Neuronal stem cell (in vitro differentiated cells): Measurements from ENCODE around the gene NAT8L.
"Not testable (repeated sequence)": the region's sequence is repeated elsewhere in the genome, so short reads cannot be mapped to it uniquely, and the experiment has no call there.

ENCODE experiments used
- DNase-seq: peaks from one replicate; pipeline ENCODE4 v3.0.0-alpha.2; 2013; ENCODE audit warnings: low spot score
- H2AFZ ChIP-seq: one replicate; pipeline ENCODE4 v1.6.1; 2013; ENCODE audit warnings: mild to moderate bottlenecking, low read length, inconsistent platforms
- H2AK5ac ChIP-seq: 2 replicates; pipeline ENCODE4 v1.6.1; 2013; ENCODE audit warnings: low read depth, mild to moderate bottlenecking, inconsistent platforms, low read length, moderate library complexity, mixed read lengths
- H2BK120ac ChIP-seq: 2 replicates; pipeline ENCODE4 v1.6.1; 2013; ENCODE audit warnings: low read depth, mild to moderate bottlenecking, inconsistent platforms, low read length, moderate library complexity, mixed read lengths
- H2BK12ac ChIP-seq: one replicate; pipeline ENCODE4 v1.6.1; 2013; ENCODE audit warnings: low read length, inconsistent platforms
- H2BK15ac ChIP-seq: 2 replicates; pipeline ENCODE4 v1.6.1; 2013; ENCODE audit warnings: mild to moderate bottlenecking, low read length, inconsistent platforms, mixed read lengths
- H2BK5ac ChIP-seq: one replicate; pipeline ENCODE4 v1.6.1; 2013; ENCODE audit warnings: inconsistent platforms, mild to moderate bottlenecking, low read length, moderate library complexity
- H3K14ac ChIP-seq: one replicate; pipeline ENCODE4 v1.6.1; 2013; ENCODE audit warnings: low read length, inconsistent platforms
- H3K18ac ChIP-seq: 2 replicates; pipeline ENCODE4 v1.6.1; 2013; ENCODE audit warnings: low read length, inconsistent platforms
- H3K23ac ChIP-seq: 2 replicates; pipeline ENCODE4 v1.6.1; 2013; ENCODE audit warnings: low read depth, mild to moderate bottlenecking, mixed read lengths, low read length, inconsistent platforms; ENCODE audit not compliant: poor library complexity
- H3K27ac ChIP-seq: replicated peaks from 3 replicates; pipeline ENCODE4 v1.5.1; 2013; ENCODE audit warnings: low read length, inconsistent platforms
- H3K27me3 ChIP-seq, 3 experiments: 2 replicates each; pipeline ENCODE4 v1.6.1; 2013; ENCODE audit warnings: low read length in 3 of 3, mild to moderate bottlenecking in 2 of 3, inconsistent platforms in 1 of 3, low read depth in 1 of 3, mixed read lengths in 1 of 3, moderate library complexity in 1 of 3; ENCODE audit not compliant: control insufficient read depth in 3 of 3, insufficient read depth in 3 of 3
- H3K36me3 ChIP-seq, 2 donors: replicated peaks in 1 of 2; 2 replicates each; pipeline ENCODE4 v1.6.1; 2013; ENCODE audit warnings: low read length in 2 of 2; ENCODE audit not compliant: control insufficient read depth in 2 of 2, insufficient read depth in 2 of 2
- H3K4ac ChIP-seq: 2 replicates; pipeline ENCODE4 v1.6.1; 2013; ENCODE audit warnings: inconsistent platforms, mild to moderate bottlenecking, low read length, moderate library complexity
- H3K4me1 ChIP-seq, 2 donors: 1 replicate in 1 of 2; 2 replicates in 1 of 2; pipeline ENCODE4 v1.6.1; 2013; ENCODE audit warnings: low read length in 2 of 2, low read depth in 1 of 2; ENCODE audit not compliant: control insufficient read depth in 2 of 2, insufficient read depth in 1 of 2
- H3K4me2 ChIP-seq: one replicate; pipeline ENCODE4 v1.6.1; 2013; ENCODE audit warnings: mild to moderate bottlenecking, low read length, inconsistent platforms; ENCODE audit not compliant: insufficient read depth, poor library complexity, severe bottlenecking
- H3K4me3 ChIP-seq, 2 donors: 2 replicates each; pipeline ENCODE4 v1.5.1; 2013; ENCODE audit warnings: low read length in 2 of 2, mild to moderate bottlenecking in 2 of 2, inconsistent platforms in 1 of 2, moderate library complexity in 1 of 2
- H3K79me1 ChIP-seq: one replicate; pipeline ENCODE4 v1.6.1; 2013; ENCODE audit warnings: low read depth, mild to moderate bottlenecking, inconsistent platforms, low read length, moderate library complexity
- H3K9ac ChIP-seq: one replicate; pipeline ENCODE4 v1.6.1; 2013; ENCODE audit warnings: mild to moderate bottlenecking, low read depth, low read length, inconsistent platforms; ENCODE audit not compliant: poor library complexity
- H3K9me3 ChIP-seq, 2 donors: replicated peaks in 1 of 2; 2 replicates each; pipeline versions ENCODE3 to v1.6.1; 2013; ENCODE audit warnings: low read length in 2 of 2, mild to moderate bottlenecking in 2 of 2, inconsistent platforms in 1 of 2, low read depth in 1 of 2, mixed read lengths in 1 of 2, moderate library complexity in 1 of 2; ENCODE audit not compliant: control insufficient read depth in 2 of 2, insufficient read depth in 1 of 2
- H4K8ac ChIP-seq: one replicate; pipeline ENCODE4 v1.6.1; 2013; ENCODE audit warnings: low read depth, mild to moderate bottlenecking, inconsistent platforms, low read length, moderate library complexity
- H4K91ac ChIP-seq: one replicate; pipeline ENCODE4 v1.6.1; 2013; ENCODE audit warnings: low read length, low read depth, mild to moderate bottlenecking, inconsistent platforms; ENCODE audit not compliant: poor library complexity
- WGBS, 2 donors: extraction: QIAGEN DNeasy Blood & Tissue Kit; methylation state at CpG; one replicate each; pipeline ENCODE4 v1.1.7; 2013; ENCODE audit warnings: missing lambda C conversion rate in 2 of 2, mixed read lengths in 1 of 2; ENCODE audit not compliant: insufficient read length in 2 of 2, insufficient replicate concordance in 1 of 2; ENCODE audit errors: extremely low coverage in 2 of 2; 5-methylcytosine and 5-hydroxymethylcytosine counted together

The NAT8L gene

DNA sequence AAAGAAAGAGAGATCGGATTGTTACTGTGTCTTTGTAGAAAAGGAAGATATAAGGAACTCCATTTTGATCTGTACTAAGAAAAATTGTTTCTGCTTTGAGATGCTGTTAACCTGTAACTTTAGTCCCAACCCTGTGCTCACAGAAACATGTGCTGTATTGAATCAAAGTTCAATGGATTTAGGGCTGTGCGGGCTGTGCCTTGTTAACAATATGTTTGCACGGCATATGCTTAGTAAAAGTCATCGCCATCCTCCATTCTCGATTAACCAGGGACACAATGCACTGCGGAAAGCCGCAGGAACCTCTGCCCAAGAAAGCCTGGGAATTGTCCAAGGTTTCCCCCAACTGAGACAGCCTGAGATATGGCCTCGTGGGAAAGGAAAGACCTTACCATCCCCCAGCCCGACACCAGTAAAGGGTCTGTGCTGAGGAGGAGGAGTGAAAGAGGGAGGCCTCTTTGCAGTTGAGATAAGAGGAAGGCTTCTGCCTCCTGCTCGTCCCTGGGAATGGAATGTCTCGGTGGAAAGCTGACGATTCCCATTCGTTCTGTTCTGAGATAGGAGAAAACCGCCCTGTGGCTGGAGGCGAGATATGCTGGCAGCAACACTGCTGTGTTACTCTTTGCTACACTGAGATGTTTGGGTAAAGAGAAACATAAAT is 37.6 kb upstream of the NAT8L start:
- H3K9ac ChIP-seq, H2BK5ac ChIP-seq, H3K4me1 ChIP-seq, H3K27me3 ChIP-seq, H2AK5ac ChIP-seq, H3K23ac ChIP-seq, H3K4ac ChIP-seq, H3K4me2 ChIP-seq, H4K91ac ChIP-seq, H2BK120ac ChIP-seq, H4K8ac ChIP-seq, H2BK12ac ChIP-seq, H3K18ac ChIP-seq, H3K79me1 ChIP-seq, H3K36me3 ChIP-seq, H2BK15ac ChIP-seq, DNase-seq, H3K4me3 ChIP-seq, H3K27ac ChIP-seq, H3K14ac ChIP-seq, H3K9me3 ChIP-seq: not testable (repeated sequence)
- peak overlapping the region; percentile 55 for H2AFZ ChIP-seq
- WGBS, 2 donors: no CpG with 5 or more reads among the region's 15 CpGs

DNA sequence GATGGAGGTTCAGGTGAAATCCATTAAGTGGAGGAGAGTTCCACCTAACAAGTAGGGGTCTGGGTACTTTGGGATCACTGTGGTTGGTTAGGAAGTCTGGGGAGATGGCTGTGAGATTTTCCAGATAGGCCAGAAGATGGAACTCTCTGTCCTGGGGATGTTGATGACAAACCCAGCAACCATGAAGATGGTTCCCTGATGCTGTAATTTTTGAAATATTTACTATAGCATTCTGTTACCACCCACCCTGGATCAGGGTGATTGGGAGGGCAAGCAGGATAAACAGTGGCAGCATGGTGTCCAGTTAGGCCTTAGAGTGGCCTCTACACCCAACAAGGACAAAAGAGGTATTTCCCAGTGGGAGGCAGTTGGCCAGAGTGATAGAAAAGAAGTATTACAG is 34.4 kb upstream of the NAT8L start:
- H3K79me1 ChIP-seq: no peaks in the 10 kb centered on the region
- no peak overlapping the region for H3K27ac ChIP-seq
- H3K4me3 ChIP-seq: no peak overlapping the region
- H3K27me3 ChIP-seq: no peaks in the 10 kb centered on the region
- no peak overlapping the region for H2AK5ac ChIP-seq
- no peak overlapping the region for H2BK15ac ChIP-seq
- H3K4ac ChIP-seq: no peak overlapping the region
- no peak overlapping the region for H3K18ac ChIP-seq
- no peak overlapping the region for H3K23ac ChIP-seq
- H3K9me3 ChIP-seq: peaks cover 3 to 7% of the 10 kb centered on the region in 2 donors
- H2BK5ac ChIP-seq: no peak overlapping the region
- no peak overlapping the region for H4K8ac ChIP-seq
- no peak overlapping the region for H2BK120ac ChIP-seq
- no peak overlapping the region for H3K14ac ChIP-seq
- no peak overlapping the region for H3K4me2 ChIP-seq
- peaks cover 0 to 3% of the 10 kb centered on the region in 2 donors for H3K4me1 ChIP-seq
- no peak overlapping the region for H3K9ac ChIP-seq
- no peak for DNase-seq
- no peak overlapping the region for H2AFZ ChIP-seq
- H2BK12ac ChIP-seq: no peak overlapping the region
- no peak overlapping the region for H4K91ac ChIP-seq
- no peaks in the 10 kb centered on the region for H3K36me3 ChIP-seq

DNA sequence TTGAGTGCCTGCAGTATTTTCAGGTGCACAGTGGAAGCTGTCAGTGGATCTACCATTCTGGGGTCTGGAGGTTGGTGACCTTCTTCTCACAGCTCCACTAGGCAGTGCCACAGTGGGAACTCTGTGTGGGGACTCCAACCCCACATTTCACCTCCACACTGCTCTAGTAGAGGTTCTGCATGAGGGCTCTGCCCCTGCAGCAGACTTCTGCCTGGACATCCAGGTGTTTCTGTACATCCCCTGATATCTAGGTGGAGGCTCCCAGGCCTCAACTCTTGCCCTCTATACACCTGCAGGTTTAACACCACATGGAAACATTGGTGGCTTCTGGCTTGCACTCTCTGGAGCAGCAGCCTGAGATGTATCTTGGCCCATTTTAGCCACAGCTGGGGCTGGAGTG is 33.3 kb upstream of the NAT8L start:
- no peak overlapping the region for H3K23ac ChIP-seq
- no peaks in the 10 kb centered on the region for H3K36me3 ChIP-seq
- H3K27me3 ChIP-seq: no peaks in the 10 kb centered on the region
- no peaks in the 10 kb centered on the region for H3K79me1 ChIP-seq
- H2BK15ac ChIP-seq: no peak overlapping the region
- no peak for DNase-seq
- H4K8ac ChIP-seq: no peak overlapping the region
- H3K9me3 ChIP-seq: peaks cover 3 to 10% of the 10 kb centered on the region in 2 donors
- no peak overlapping the region for H3K9ac ChIP-seq
- H3K14ac ChIP-seq: no peak overlapping the region
- no peak overlapping the region for H2BK120ac ChIP-seq
- H3K4ac ChIP-seq: no peak overlapping the region
- no peak overlapping the region for H3K27ac ChIP-seq
- H2BK5ac ChIP-seq: no peak overlapping the region
- H2AFZ ChIP-seq: no peak overlapping the region
- H2AK5ac ChIP-seq: no peak overlapping the region
- H4K91ac ChIP-seq: no peak overlapping the region
- H3K4me1 ChIP-seq: peaks cover 0 to 3% of the 10 kb centered on the region in 2 donors
- no peak overlapping the region for H3K18ac ChIP-seq
- no peak overlapping the region for H2BK12ac ChIP-seq
- H3K4me2 ChIP-seq: no peak overlapping the region
- H3K4me3 ChIP-seq: no peak overlapping the region

DNA sequence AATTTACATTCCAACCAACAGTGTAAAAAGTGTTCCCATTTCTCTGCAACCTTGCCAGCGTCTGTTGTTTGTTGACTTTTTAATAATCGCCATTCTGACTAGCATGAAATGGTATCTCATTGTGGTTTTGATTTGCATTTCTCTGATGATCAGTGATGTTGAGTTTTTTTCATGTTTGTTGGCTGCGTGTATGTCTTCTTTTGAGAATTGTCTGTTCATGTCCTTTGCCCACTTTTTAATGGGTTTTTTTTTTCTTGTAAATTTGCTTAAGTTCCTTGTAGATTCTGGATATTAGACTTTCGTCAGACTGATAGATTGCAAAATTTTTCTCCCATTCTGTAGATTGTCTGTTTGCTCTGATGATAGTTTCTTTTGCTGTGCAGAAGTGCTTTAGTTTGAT is 32.0 kb upstream of the NAT8L start:
- not testable (repeated sequence) for H2BK5ac ChIP-seq

More for the DNA sequence above, 32.0 kb upstream of the NAT8L start:
- H4K91ac ChIP-seq, H3K23ac ChIP-seq, H3K79me1 ChIP-seq, H3K4me2 ChIP-seq, H3K27ac ChIP-seq, H3K27me3 ChIP-seq, H3K4ac ChIP-seq, H2BK12ac ChIP-seq, H3K14ac ChIP-seq, H4K8ac ChIP-seq, H2AK5ac ChIP-seq, H3K36me3 ChIP-seq, H3K18ac ChIP-seq, H2BK120ac ChIP-seq, H3K4me3 ChIP-seq, H3K4me1 ChIP-seq, DNase-seq, H2AFZ ChIP-seq, H3K9ac ChIP-seq, H2BK15ac ChIP-seq: not testable (repeated sequence)
- H3K9me3 ChIP-seq: peaks cover 3 to 10% of the 10 kb centered on the region in 2 donors
- no CpG with 5 or more reads among the region's 4 CpGs for WGBS, 2 donors
